ENCODE data around the gene BRD8.
"Not testable (repeated sequence)": the region's sequence is repeated elsewhere in the genome, so short reads cannot be mapped to it uniquely, and the experiment has no call there.

The BRD8 gene

GRCh38 chr5:138178516-138179276 lies at the start of gene BRD8, which contains the start of gene KIF20A:
Gene BRD8, minus strand, starts transcription at chr5:138178630. Its CDS starts 16 bp downstream, at chr5:138178614.
Gene KIF20A, plus strand, starts transcription at chr5:138179112. Its CDS starts 569 bp downstream, at chr5:138179681.
- peak; percentile 86 to 90 for DNase-seq (ENCODE audit: low read depth in 2 of 2)

- DNase-seq (ENCODE audit: low read depth in 2 of 2): no peak
Measured at GRCh38 chr5:138226910-138227309, 48.5 kb upstream of the BRD8 start.

GRCh38 chr5:138224712-138225111 lies 46.3 kb upstream of the BRD8 start:
- no peak for DNase-seq (ENCODE audit: low read depth in 2 of 2)

GRCh38 chr5:138223532-138223931 lies 45.1 kb upstream of the BRD8 start:
- DNase-seq (ENCODE audit: low read depth in 2 of 2): no peak

GRCh38 chr5:138216799-138217198 lies 38.4 kb upstream of the BRD8 start:
- no peak for DNase-seq (ENCODE audit: low read depth in 2 of 2)

GRCh38 chr5:138213161-138214029 lies 35.0 kb upstream of the BRD8 start, which contains the start of gene CDC23:
Gene CDC23, minus strand, starts transcription at chr5:138213323. Its CDS starts 11 bp downstream, at chr5:138213312.
- DNase-seq (ENCODE audit: low read depth in 2 of 2): peak; percentile 83 to 85

- peak in 1 of 2 donors; percentile 3 for DNase-seq (ENCODE audit: low read depth in 2 of 2)
Measured at GRCh38 chr5:138212828-138213160, 34.4 kb upstream of the BRD8 start.

GRCh38 chr5:138210985-138211384 lies 32.6 kb upstream of the BRD8 start:
- no peak for DNase-seq (ENCODE audit: low read depth in 2 of 2)

- not testable (repeated sequence) for DNase-seq (ENCODE audit: low read depth in 2 of 2)
Measured at GRCh38 chr5:138193859-138194258, 15.4 kb upstream of the BRD8 start.

GRCh38 chr5:138192826-138193225 lies 14.4 kb upstream of the BRD8 start:
- no peak for DNase-seq (ENCODE audit: low read depth in 2 of 2)

- no peak for DNase-seq (ENCODE audit: low read depth in 2 of 2)
Measured at GRCh38 chr5:138188626-138189025, 10.2 kb upstream of the BRD8 start.

GRCh38 chr5:138186002-138186447 lies 7.6 kb upstream of the BRD8 start:
- no peak for DNase-seq (ENCODE audit: low read depth in 2 of 2)

GRCh38 chr5:138182808-138183207 lies 4.4 kb upstream of the BRD8 start:
- no peak for DNase-seq (ENCODE audit: low read depth in 2 of 2)

GRCh38 chr5:138180841-138181240 lies 2.4 kb upstream of the BRD8 start:
- no peak for DNase-seq (ENCODE audit: low read depth in 2 of 2)

GRCh38 chr5:138180183-138180782 lies 1.9 kb upstream of the BRD8 start:
- DNase-seq (ENCODE audit: low read depth in 2 of 2): no peak

GRCh38 chr5:138179277-138179857 lies 937 bp upstream of the BRD8 start:
- DNase-seq (ENCODE audit: low read depth in 2 of 2): no peak

- DNase-seq (ENCODE audit: low read depth in 2 of 2): no peak
Measured at GRCh38 chr5:138177941-138178515, 402 bp downstream of the BRD8 start.

- no peak for DNase-seq (ENCODE audit: low read depth in 2 of 2)
Measured at GRCh38 chr5:138170299-138170698, 8.1 kb downstream of the BRD8 start.

- DNase-seq (ENCODE audit: low read depth in 2 of 2): no peak
Measured at GRCh38 chr5:138169124-138169523, 9.3 kb downstream of the BRD8 start.

GRCh38 chr5:138163721-138164120 lies 14.7 kb downstream of the BRD8 start:
- no peak for DNase-seq (ENCODE audit: low read depth in 2 of 2)

- DNase-seq (ENCODE audit: low read depth in 2 of 2): no peak
Measured at GRCh38 chr5:138160706-138161105, 17.7 kb downstream of the BRD8 start.

Measured in stimulated activated CD4-positive, alpha-beta T cell treated with anti-CD3 and anti-CD28 coated beads, Interleukin-15, amount 100 ng/mL, for 48 hours (primary cell).